NT2/D1 (cell line): ENCODE data around the gene CGNL1.

Experiments
- SUZ12 ChIP-seq: IDR thresholded peaks from 2 replicates; pipeline ENCODE4 v1.6.1; 2011; ENCODE audit not compliant: insufficient read length, insufficient read depth; ENCODE audit errors: extremely low read depth
- ZNF274 ChIP-seq: IDR thresholded peaks from 2 replicates; pipeline ENCODE4 v1.6.1; 2011; ENCODE audit warnings: mild to moderate bottlenecking, low read depth, low read length

DNA sequence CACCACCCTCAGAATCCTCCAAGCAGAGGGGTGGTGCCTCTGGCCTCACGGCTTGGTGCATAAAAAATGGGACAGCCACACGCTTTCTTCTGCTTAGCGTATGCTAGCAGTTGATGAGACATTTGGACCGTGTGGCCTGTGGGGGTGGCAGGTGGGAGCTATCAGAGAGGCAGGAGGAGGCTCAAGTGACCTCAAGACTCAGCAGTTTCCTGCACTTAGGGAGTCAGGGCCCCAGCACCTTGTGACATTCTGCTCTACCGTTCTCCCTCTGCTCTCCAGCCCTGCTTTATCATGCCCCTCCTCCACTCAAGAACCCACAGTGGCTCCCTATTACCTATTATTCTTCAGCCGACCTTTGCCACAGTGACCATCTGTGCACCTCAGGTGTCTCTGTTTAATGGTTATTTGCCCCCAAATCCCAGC is 41.0 kb upstream of the CGNL1 start:
- no peak for TF ChIP-seq SUZ12
- TF ChIP-seq ZNF274: no peak
